Neural progenitor cell (in vitro differentiated cells): Measurements from ENCODE around the gene SMIM3. TPM values are rescaled to one million over a fixed set of nuclear protein-coding genes. Genes with fewer than 3 reads are reported as not detected.

Experiments
- DNase-seq: peaks from one replicate; pipeline ENCODE4 v3.0.0-alpha.2; 2016; ENCODE audit warnings: low spot score
- H2AFZ ChIP-seq: fragments of 200-600 bp; sonication (generic); replicated peaks from 2 replicates; pipeline ENCODE4 v1.6.1; 2016; ENCODE audit warnings: antibody characterized with exemption
- H3F3A ChIP-seq: fragments of 200-600 bp; sonication (generic); 2 replicates; pipeline ENCODE4 v1.6.1; 2016; ENCODE audit warnings: antibody characterized with exemption, low read depth
- H3K27ac ChIP-seq: fragments of 200-600 bp; sonication (generic); 2 replicates; pipeline ENCODE4 v1.5.1; 2016; ENCODE audit warnings: mild to moderate bottlenecking
- H3K27me3 ChIP-seq: fragments of 200-600 bp; sonication (generic); 2 replicates; pipeline ENCODE4 v1.6.1; 2016; ENCODE audit warnings: mild to moderate bottlenecking, moderate library complexity
- H3K36me3 ChIP-seq: fragments of 200-600 bp; sonication (generic); 2 replicates; pipeline ENCODE4 v1.5.1; 2016
- H3K4me1 ChIP-seq: fragments of 200-600 bp; sonication (generic); 2 replicates; pipeline ENCODE4 v1.6.1; 2016; ENCODE audit warnings: mixed run types
- H3K4me2 ChIP-seq: fragments of 200-600 bp; sonication (generic); 2 replicates; pipeline ENCODE4 v1.6.1; 2016
- H3K4me3 ChIP-seq: fragments of 200-600 bp; sonication (generic); 2 replicates; pipeline ENCODE4 v1.5.1; 2016
- H3K79me2 ChIP-seq: fragments of 200-600 bp; sonication (generic); 2 replicates; pipeline ENCODE4 v1.6.1; 2016; ENCODE audit warnings: low read depth
- H3K9ac ChIP-seq: fragments of 200-600 bp; sonication (generic); 2 replicates; pipeline ENCODE4 v1.6.1; 2016
- H3K9me3 ChIP-seq: fragments of 200-600 bp; sonication (generic); 2 replicates; pipeline ENCODE4 v1.5.1; 2016; ENCODE audit warnings: low read depth
- H4K20me1 ChIP-seq: fragments of 200-600 bp; sonication (generic); 2 replicates; pipeline ENCODE4 v1.6.1; 2016; ENCODE audit warnings: low read depth
- H3K27ac Mint-ChIP-seq: 3 replicates; pipeline ENCODE4 v1.8.0; 2021; ENCODE audit warnings: mixed read lengths
- H3K27me3 Mint-ChIP-seq: 2 replicates; pipeline ENCODE4 v1.8.0; 2022; ENCODE audit warnings: low read depth, mild to moderate bottlenecking, inconsistent platforms, moderate library complexity, mixed read lengths; ENCODE audit not compliant: insufficient read depth
- H3K36me3 Mint-ChIP-seq: 3 replicates; pipeline ENCODE4 v1.8.0; 2021; ENCODE audit warnings: mixed read lengths
- H3K4me1 Mint-ChIP-seq: 3 replicates; pipeline ENCODE4 v1.8.0; 2021; ENCODE audit warnings: mixed read lengths
- H3K4me3 Mint-ChIP-seq: 3 replicates; pipeline ENCODE4 v1.8.0; 2021; ENCODE audit warnings: mild to moderate bottlenecking, moderate library complexity, mixed read lengths
- H3K9me3 Mint-ChIP-seq: 3 replicates; pipeline ENCODE4 v1.8.0; 2020; ENCODE audit warnings: mixed read lengths
- EZH2 ChIP-seq: fragments of 200-600 bp; sonication (generic); IDR thresholded peaks from 2 replicates; pipeline ENCODE4 v1.6.1; 2017; ENCODE audit warnings: antibody characterized with exemption, mild to moderate bottlenecking, moderate library complexity
- EZH2phosphoT487 ChIP-seq: fragments of 200-600 bp; sonication (generic); IDR thresholded peaks from 2 replicates; pipeline ENCODE4 v1.6.1; 2017; ENCODE audit warnings: antibody characterized with exemption
- total RNA-seq: library from RNA; depleted of rRNA; stranded (reverse); fragments of >200 nt; gene quantifications from 2 replicates; pipeline ENCODE4 v1.2.3, GENCODE V29; 2015; ENCODE audit warnings: low replicate concordance
- TF ChIP-seq, protein P1 (sequence below): fragments of 200-600 bp; sonication (generic); IDR thresholded peaks from 2 replicates; pipeline ENCODE4 v1.5.1; 2017; ENCODE audit warnings: antibody characterized with exemption, mild to moderate bottlenecking

SMIM3 gene
- total RNA-seq, 1 donor from 2014 or later: 18.4 TPM

DNA sequence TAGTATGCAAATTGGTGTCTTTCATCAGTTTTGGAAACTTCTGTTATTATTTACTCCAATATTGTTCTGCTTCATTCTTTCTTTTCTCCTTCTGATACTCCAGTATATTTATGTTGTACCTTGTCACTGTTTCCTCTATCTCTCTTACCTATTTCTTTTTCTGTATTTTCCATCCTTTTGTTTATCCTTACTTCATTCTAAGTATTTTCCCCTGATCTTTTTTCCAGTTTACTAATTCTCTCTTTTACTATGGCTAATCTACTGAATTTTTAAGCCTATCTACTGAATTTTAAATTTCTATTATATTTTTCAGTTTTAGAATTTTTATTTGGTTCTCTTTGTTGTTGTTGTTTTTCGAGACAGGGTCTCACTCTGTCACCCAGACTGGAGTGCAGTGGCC lies 7.4 kb downstream of the SMIM3 start:
- no peaks in the 10 kb centered on the region for H3K27me3 ChIP-seq
- TF ChIP-seq EZH2 (no peak), EZH2phosphoT487 (no peak)
- TF ChIP-seq, protein P1, sequence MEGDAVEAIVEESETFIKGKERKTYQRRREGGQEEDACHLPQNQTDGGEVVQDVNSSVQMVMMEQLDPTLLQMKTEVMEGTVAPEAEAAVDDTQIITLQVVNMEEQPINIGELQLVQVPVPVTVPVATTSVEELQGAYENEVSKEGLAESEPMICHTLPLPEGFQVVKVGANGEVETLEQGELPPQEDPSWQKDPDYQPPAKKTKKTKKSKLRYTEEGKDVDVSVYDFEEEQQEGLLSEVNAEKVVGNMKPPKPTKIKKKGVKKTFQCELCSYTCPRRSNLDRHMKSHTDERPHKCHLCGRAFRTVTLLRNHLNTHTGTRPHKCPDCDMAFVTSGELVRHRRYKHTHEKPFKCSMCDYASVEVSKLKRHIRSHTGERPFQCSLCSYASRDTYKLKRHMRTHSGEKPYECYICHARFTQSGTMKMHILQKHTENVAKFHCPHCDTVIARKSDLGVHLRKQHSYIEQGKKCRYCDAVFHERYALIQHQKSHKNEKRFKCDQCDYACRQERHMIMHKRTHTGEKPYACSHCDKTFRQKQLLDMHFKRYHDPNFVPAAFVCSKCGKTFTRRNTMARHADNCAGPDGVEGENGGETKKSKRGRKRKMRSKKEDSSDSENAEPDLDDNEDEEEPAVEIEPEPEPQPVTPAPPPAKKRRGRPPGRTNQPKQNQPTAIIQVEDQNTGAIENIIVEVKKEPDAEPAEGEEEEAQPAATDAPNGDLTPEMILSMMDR: no peak
- Mint-ChIP-seq H3K27ac (no peak overlapping the region), H3K4me3 (no peak overlapping the region), H3K27me3 (peaks cover 3% of the 10 kb centered on the region), H3K4me1 (peaks cover 13% of the 10 kb centered on the region), H3K36me3 (peaks cover 2% of the 10 kb centered on the region), H3K9me3 (peaks cover 7% of the 10 kb centered on the region)
- peaks cover 34% of the 10 kb centered on the region for H3K4me1 ChIP-seq
- H3K27ac ChIP-seq: no peak overlapping the region
- DNase-seq: no peak
- no peaks in the 10 kb centered on the region for H3K9me3 ChIP-seq
- peaks cover 11% of the 10 kb centered on the region for H3F3A ChIP-seq
- no peak overlapping the region for H3K9ac ChIP-seq
- H3K4me3 ChIP-seq: no peak overlapping the region
- no peaks in the 10 kb centered on the region for H4K20me1 ChIP-seq
- no peak overlapping the region for H3K4me2 ChIP-seq
- peaks cover 80% of the 10 kb centered on the region for H3K79me2 ChIP-seq
- no peak overlapping the region for H2AFZ ChIP-seq
- no peaks in the 10 kb centered on the region for H3K36me3 ChIP-seq

DNA sequence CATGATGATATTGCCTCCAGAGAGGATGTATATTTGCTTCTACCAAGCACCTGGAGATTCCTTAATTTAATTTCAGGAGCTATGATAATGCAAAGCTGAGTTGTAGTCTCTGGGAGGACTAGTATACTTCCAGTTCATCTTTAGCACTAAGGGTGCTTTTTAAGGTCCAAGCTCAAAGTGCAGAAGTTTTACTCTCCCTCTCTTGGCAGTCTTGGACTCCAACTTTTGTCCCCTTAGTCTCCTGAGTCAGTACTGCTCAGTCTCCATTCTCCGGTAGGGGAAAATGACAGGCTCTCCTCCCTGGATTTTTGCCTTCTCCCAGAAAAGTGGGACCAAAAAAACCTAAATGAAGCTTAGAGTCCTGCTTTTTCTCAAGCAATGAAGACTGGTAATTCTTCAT lies 8.3 kb downstream of the SMIM3 start:
- Mint-ChIP-seq H3K4me3 (no peak overlapping the region), H3K9me3 (peaks cover 7% of the 10 kb centered on the region), H3K27ac (no peak overlapping the region), H3K27me3 (no peaks in the 10 kb centered on the region), H3K36me3 (peaks cover 2% of the 10 kb centered on the region), H3K4me1 (peaks cover 11% of the 10 kb centered on the region)
- H3K27me3 ChIP-seq: no peaks in the 10 kb centered on the region
- H3K79me2 ChIP-seq: peaks cover 88% of the 10 kb centered on the region
- H3K36me3 ChIP-seq: no peaks in the 10 kb centered on the region
- no peaks in the 10 kb centered on the region for H4K20me1 ChIP-seq
- no peak overlapping the region for H3K27ac ChIP-seq
- no peaks in the 10 kb centered on the region for H3K9me3 ChIP-seq
- TF ChIP-seq EZH2phosphoT487 (no peak), EZH2 (no peak)
- TF ChIP-seq, protein P1: no peak
- H3K4me2 ChIP-seq: no peak overlapping the region
- H3K4me1 ChIP-seq: peaks cover 32% of the 10 kb centered on the region
- no peak overlapping the region for H3K4me3 ChIP-seq
- no peak for DNase-seq
- no peak overlapping the region for H2AFZ ChIP-seq
- no peak overlapping the region for H3K9ac ChIP-seq
- peaks cover 11% of the 10 kb centered on the region for H3F3A ChIP-seq

DNA sequence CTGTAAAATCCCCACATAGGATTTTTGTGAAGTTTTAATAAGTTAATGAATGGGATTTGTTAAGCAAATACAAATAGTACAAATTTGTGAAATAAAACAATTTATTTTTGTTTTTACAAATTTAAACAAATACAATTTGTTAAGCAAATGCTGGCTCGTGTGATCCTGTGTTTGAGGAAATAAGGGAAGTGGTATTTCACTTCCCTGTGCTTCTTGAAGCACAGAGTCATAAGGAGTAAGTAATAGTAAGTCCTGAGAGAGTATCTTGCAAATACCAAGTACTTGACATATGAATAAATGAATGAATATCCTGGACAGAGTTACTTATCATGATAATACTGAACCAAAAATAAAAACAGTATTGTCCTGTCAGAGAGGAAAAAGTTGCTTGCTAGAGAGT lies 9.1 kb downstream of the SMIM3 start:
- Histone ChIP-seq H3K4me3 (no peak overlapping the region), H4K20me1 (no peaks in the 10 kb centered on the region), H3K27me3 (no peaks in the 10 kb centered on the region), H2AFZ (no peak overlapping the region), H3K36me3 (no peaks in the 10 kb centered on the region), H3K9ac (no peak overlapping the region), H3K4me1 (peaks cover 24% of the 10 kb centered on the region), H3K79me2 (peaks cover 88% of the 10 kb centered on the region), H3K9me3 (no peaks in the 10 kb centered on the region), H3K4me2 (no peak overlapping the region), H3F3A (peaks cover 11% of the 10 kb centered on the region), H3K27ac (no peak overlapping the region)
- TF ChIP-seq EZH2phosphoT487 (no peak), EZH2 (no peak)
- TF ChIP-seq, protein P1: no peak
- H3K27ac Mint-ChIP-seq: no peak overlapping the region
- peaks cover 2% of the 10 kb centered on the region for H3K36me3 Mint-ChIP-seq
- no peaks in the 10 kb centered on the region for H3K27me3 Mint-ChIP-seq
- DNase-seq: no peak
- no peak overlapping the region for H3K4me3 Mint-ChIP-seq
- H3K9me3 Mint-ChIP-seq: peaks cover 7% of the 10 kb centered on the region
- H3K4me1 Mint-ChIP-seq: peaks cover 11% of the 10 kb centered on the region
